Measurements from ENCODE around the gene CLEC4M.

Gene CLEC4M

GRCh38 chr19:7734220-7735203 is 28.5 kb upstream of the CLEC4M start:
- no peak overlapping the region for H3K4me3 ChIP-seq (ENCODE audit: low read depth, low read length)
- no peak for TF ChIP-seq CTCF (IDR thresholded peaks at IDR 0.05; ENCODE audit: borderline replicate concordance, insufficient read depth, low read depth, low read length)

- H3K4me3 ChIP-seq (ENCODE audit: low read depth, low read length) = no peak overlapping the region
- TF ChIP-seq CTCF (IDR thresholded peaks at IDR 0.05; ENCODE audit: borderline replicate concordance, insufficient read depth, low read depth, low read length) = no peak
These were observed 26.9 kb upstream of the CLEC4M start for GRCh38 chr19:7736148-7736547.

- H3K4me3 ChIP-seq (ENCODE audit: low read depth, low read length) = no peak overlapping the region
- no peak for TF ChIP-seq CTCF (IDR thresholded peaks at IDR 0.05; ENCODE audit: borderline replicate concordance, insufficient read depth, low read depth, low read length)
These were observed 25.8 kb upstream of the CLEC4M start for GRCh38 chr19:7737215-7737614.

GRCh38 chr19:7738023-7738422 is 25.0 kb upstream of the CLEC4M start:
- H3K4me3 ChIP-seq (ENCODE audit: low read depth, low read length) = no peak overlapping the region
- no peak for TF ChIP-seq CTCF (IDR thresholded peaks at IDR 0.05; ENCODE audit: borderline replicate concordance, insufficient read depth, low read depth, low read length)

- no peak for TF ChIP-seq CTCF (IDR thresholded peaks at IDR 0.05; ENCODE audit: borderline replicate concordance, insufficient read depth, low read depth, low read length)
- no peak overlapping the region for H3K4me3 ChIP-seq (ENCODE audit: low read depth, low read length)
These were observed 23.8 kb upstream of the CLEC4M start for GRCh38 chr19:7739211-7739755.

- no peak overlapping the region for H3K4me3 ChIP-seq (ENCODE audit: low read depth, low read length)
- no peak for TF ChIP-seq CTCF (IDR thresholded peaks at IDR 0.05; ENCODE audit: borderline replicate concordance, insufficient read depth, low read depth, low read length)
These were observed 23.0 kb upstream of the CLEC4M start for GRCh38 chr19:7739801-7740681.

All from GM12875 (cell line).